HCT116 (cell line): ENCODE data around the gene IGDCC3. TPM values are rescaled to one million over a fixed set of nuclear protein-coding genes. Genes with fewer than 3 reads are reported as not detected.

Source experiments
- ATAC-seq: fragments of 200-7000 bp; cut with Tn5 transposase; 2 replicates; pipeline ENCODE4 v1.9.1; 2020; ENCODE audit warnings: mild to moderate bottlenecking, moderate library complexity
- BruUV-seq: library from RNA; stranded (reverse); fragments of 400-500 nt; replicated peaks from 2 replicates; lab custom pipeline; 2021; lab: Mats Ljungman, UMichigan
- CTCF ChIA-PET: fragments of 300-600 bp; sonication (Branson Sonifier 250); formaldehyde crosslinking; loops from one replicate; lab custom pipeline; 2021; ENCODE audit warnings: antibody characterized with exemption; lab: Charles Lee
- POLR2A ChIA-PET: fragments of 300-600, 350-600 bp; sonication (Branson Sonifier 250); formaldehyde crosslinking; loops from one replicate; lab custom pipeline; 2021; ENCODE audit warnings: antibody characterized with exemption; lab: Charles Lee
- RAD21 ChIA-PET, 2 experiments: fragments of 300-600 bp; sonication (Branson Sonifier 250); formaldehyde crosslinking; loops; one replicate each; lab custom pipeline; 2023; ENCODE audit warnings: low total read pairs in 2 of 2; ENCODE audit not compliant: uncharacterized antibody in 2 of 2, unreplicated experiment in 2 of 2, low non-redundant PET in 1 of 2; lab: Charles Lee
- DNase-seq: peaks from one replicate; pipeline ENCODE4 v3.0.0-alpha.2; 2010; ENCODE audit warnings: low read depth, low spot score
- H2AFZ ChIP-seq: fragments of 200-600 bp; shearing (Covaris generic), sonication (generic); 2 replicates; pipeline ENCODE4 v1.6.1; 2017; ENCODE audit warnings: low read depth, mixed run types, mixed read lengths, antibody characterized with exemption, low read length; ENCODE audit not compliant: poor library complexity, severe bottlenecking
- H3K27ac ChIP-seq: 2 replicates; pipeline ENCODE4 v1.5.1; 2012; ENCODE audit warnings: low read depth, low read length
- H3K27me3 ChIP-seq: fragments of 200-600 bp; sonication (generic); 2 replicates; pipeline ENCODE4 v1.6.1; 2016; ENCODE audit warnings: mixed run types, low read length, mixed read lengths; ENCODE audit not compliant: insufficient read depth
- H3K36me3 ChIP-seq, 2 experiments: fragments of 200-500 bp in 1 of 2; fragments of 200-600 bp in 1 of 2; sonication (Bioruptor generic) in 1 of 2; sonication (generic) in 1 of 2; 2 replicates each; pipeline versions ENCODE4 v1.5.1 to v1.6.1; 2014 to 2016; ENCODE audit warnings: low read length in 2 of 2, inconsistent platforms in 1 of 2, mixed read lengths in 1 of 2, mixed run types in 1 of 2; ENCODE audit not compliant: insufficient read depth in 2 of 2, control insufficient read depth in 1 of 2
- H3K4me1 ChIP-seq, 2 experiments: fragments of 200-600 bp in 1 of 2; sonication (generic) in 1 of 2; 2 replicates each; pipeline versions ENCODE4 v1.5.1 to v1.6.1; 2012 to 2017; ENCODE audit warnings: low read length in 2 of 2, inconsistent platforms in 1 of 2, mild to moderate bottlenecking in 1 of 2, mixed read lengths in 1 of 2, mixed run types in 1 of 2, moderate library complexity in 1 of 2; ENCODE audit not compliant: insufficient read depth in 2 of 2, control insufficient read depth in 1 of 2
- H3K4me2 ChIP-seq: fragments of 200-600 bp; sonication (generic); 2 replicates; pipeline ENCODE4 v1.6.1; 2017; ENCODE audit warnings: mixed run types, low read length, mixed read lengths
- H3K4me3 ChIP-seq, 2 experiments: fragments of 200-600 bp in 1 of 2; sonication (generic) in 1 of 2; replicated peaks in 1 of 2; 2 replicates each; pipeline ENCODE4 v1.5.1; 2011 to 2016; ENCODE audit warnings: low read length in 2 of 2, control low read depth in 1 of 2, low read depth in 1 of 2, mild to moderate bottlenecking in 1 of 2, mixed read lengths in 1 of 2, mixed run types in 1 of 2
- H3K79me2 ChIP-seq: fragments of 200-600 bp; sonication (generic); 2 replicates; pipeline ENCODE4 v1.6.1; 2017; ENCODE audit warnings: mild to moderate bottlenecking, mixed run types, low read length, moderate library complexity, mixed read lengths; ENCODE audit not compliant: insufficient read depth
- H3K9ac ChIP-seq: fragments of 200-600 bp; sonication (generic); 2 replicates; pipeline ENCODE4 v1.6.1; 2016; ENCODE audit warnings: low read length, mixed read lengths
- H3K9me2 ChIP-seq: fragments of 200-600 bp; sonication (generic), shearing (Covaris generic); 2 replicates; pipeline ENCODE4 v1.6.1; 2017; ENCODE audit warnings: mixed run types, mild to moderate bottlenecking, moderate library complexity; ENCODE audit not compliant: insufficient read depth
- H3K9me3 ChIP-seq, 2 experiments: fragments of 200-500 bp in 1 of 2; fragments of 200-600 bp in 1 of 2; sonication (Bioruptor generic) in 1 of 2; sonication (generic) in 1 of 2; 2 replicates each; pipeline ENCODE4 v1.6.1; 2014 to 2017; ENCODE audit warnings: low read length in 2 of 2, mixed read lengths in 2 of 2, inconsistent platforms in 1 of 2, low read depth in 1 of 2, mild to moderate bottlenecking in 1 of 2, mixed run types in 1 of 2, moderate library complexity in 1 of 2; ENCODE audit not compliant: control insufficient read depth in 1 of 2, insufficient read depth in 1 of 2
- H4K20me1 ChIP-seq: fragments of 200-600 bp; sonication (generic), shearing (Covaris generic); 2 replicates; pipeline ENCODE4 v1.6.1; 2017; ENCODE audit warnings: mixed run types, mild to moderate bottlenecking, moderate library complexity; ENCODE audit not compliant: insufficient read depth
- ATF3 ChIP-seq: IDR thresholded peaks from 2 replicates; pipeline ENCODE4 v1.6.1; 2012
- CBX3 ChIP-seq: IDR thresholded peaks from 2 replicates; pipeline ENCODE4 v1.6.1; 2012; ENCODE audit warnings: low read depth
- CEBPB ChIP-seq: IDR thresholded peaks from 2 replicates; pipeline ENCODE4 v1.6.1; 2012; ENCODE audit warnings: low read depth
- CTCF ChIP-seq, 3 experiments: fragments of 200-600 bp in 1 of 3; sonication (generic) in 1 of 3; IDR thresholded peaks in 2 of 3; conservative IDR thresholded peaks in 1 of 3; 2 replicates each; pipeline ENCODE4 v1.5.1; 2012 to 2017; ENCODE audit warnings: low read depth in 2 of 3, low read length in 2 of 3, antibody characterized with exemption in 1 of 3, borderline replicate concordance in 1 of 3, control low read depth in 1 of 3, mild to moderate bottlenecking in 1 of 3, mixed read lengths in 1 of 3, mixed run types in 1 of 3, moderate library complexity in 1 of 3; ENCODE audit not compliant: insufficient read depth in 1 of 3
- EGR1 ChIP-seq: IDR thresholded peaks from 2 replicates; pipeline ENCODE4 v1.6.1; 2012; ENCODE audit warnings: low read depth
- ELF1 ChIP-seq: IDR thresholded peaks from 2 replicates; pipeline ENCODE4 v1.6.1; 2012; ENCODE audit warnings: low read depth, borderline replicate concordance
- EZH2 ChIP-seq: fragments of 200-600 bp; sonication (generic); IDR thresholded peaks from 2 replicates; pipeline ENCODE4 v1.6.1; 2017; ENCODE audit warnings: antibody characterized with exemption, mixed run types
- EZH2phosphoT487 ChIP-seq: fragments of 200-600 bp; IDR thresholded peaks from 2 replicates; pipeline ENCODE4 v1.6.1; 2018; ENCODE audit warnings: antibody characterized with exemption, borderline replicate concordance
- POLR2A ChIP-seq: IDR thresholded peaks from 2 replicates; pipeline ENCODE4 v1.7.0; 2011; ENCODE audit warnings: borderline replicate concordance; ENCODE audit not compliant: insufficient read depth, insufficient read length; ENCODE audit errors: extremely low read depth
- RAD21 ChIP-seq: IDR thresholded peaks from 2 replicates; pipeline ENCODE4 v1.6.1; 2012; ENCODE audit warnings: low read depth, mild to moderate bottlenecking
- SIN3A ChIP-seq: IDR thresholded peaks from 2 replicates; pipeline ENCODE4 v1.6.1; 2012; ENCODE audit warnings: low read depth
- SRF ChIP-seq: IDR thresholded peaks from 2 replicates; pipeline ENCODE4 v1.6.1; 2012; ENCODE audit warnings: low read depth
- TCF7L2 ChIP-seq: IDR thresholded peaks from 2 replicates; pipeline ENCODE4 v1.7.0; 2011; ENCODE audit warnings: borderline replicate concordance, inconsistent platforms; ENCODE audit not compliant: insufficient read depth, insufficient read length; ENCODE audit errors: extremely low read depth
- ZBTB33 ChIP-seq: IDR thresholded peaks from 2 replicates; pipeline ENCODE4 v1.6.1; 2011; ENCODE audit warnings: mild to moderate bottlenecking, low read length, moderate library complexity; ENCODE audit not compliant: insufficient replicate concordance; ENCODE audit errors: extremely low read depth
- ZFX ChIP-seq: fragments of 450-650 bp; IDR thresholded peaks from 2 replicates; pipeline ENCODE4 v1.6.1; 2017
- ZNF274 ChIP-seq: fragments of 200-500 bp; sonication (Bioruptor generic); IDR thresholded peaks from 2 replicates; pipeline ENCODE4 v1.6.1; 2014; ENCODE audit warnings: mild to moderate bottlenecking, low read depth, low read length, inconsistent platforms
- intact Hi-C: fragments of 100-400 bp; cut with micrococcal nuclease; formaldehyde crosslinking; loops from 2 replicates; pipeline ENCODE4 v1.10.0; 2022
- total RNA-seq: library from RNA; stranded (reverse); gene quantifications from one replicate; pipeline ENCODE4 v1.2.1, GENCODE V29; 2021; ENCODE audit not compliant: unreplicated experiment

IGDCC3 gene
- total RNA-seq, 1 experiment from 2014 or later: 0.44 TPM

GRCh38 chr15:65374334-65374733 is 3.5 kb downstream of the IGDCC3 start:
- H4K20me1 ChIP-seq: no peaks in the 10 kb centered on the region
- no peak overlapping the region for H3K9ac ChIP-seq
- H3K27ac ChIP-seq: no peak overlapping the region
- H3K27me3 ChIP-seq: peaks cover 5% of the 10 kb centered on the region; the same call in 1 of the 2 replicates
- CTCF ChIA-PET: interaction anchor here (1.5 kb wide), 1 partner anchor 10 kb away, joined by 5 read pairs; no protein-coding TSS in a partner anchor
- ATAC-seq (no peak), DNase-seq (no peak)
- H3K9me2 ChIP-seq: no peaks in the 10 kb centered on the region
- H3K4me3 ChIP-seq: no peak overlapping the region
- H2AFZ ChIP-seq: no peak overlapping the region
- no peaks in the 10 kb centered on the region for H3K36me3 ChIP-seq
- H3K79me2 ChIP-seq: no peaks in the 10 kb centered on the region
- no peaks in the 10 kb centered on the region for H3K9me3 ChIP-seq
- TF ChIP-seq EGR1 (no peak), CTCF (IDR thresholded peaks at IDR 0.05 in 2 of 3, conservative IDR thresholded peaks at IDR 0.05 in 1 of 3; ENCODE audit: borderline replicate concordance in 1 of 3, insufficient read depth in 1 of 3, low read depth in 2 of 3, low read length in 2 of 3) (no peak), SRF (no peak), CEBPB (no peak), EZH2phosphoT487 (no peak), ATF3 (no peak)
- TF ChIP-seq, all 23 proteins: peak for 0
- RAD21 ChIA-PET: no interaction called here
- peaks cover 0 to 5% of the 10 kb centered on the region in 2 experiments; a peak in 1 of 4 replicates for H3K4me1 ChIP-seq
- BruUV-seq: no TSS peak
- POLR2A ChIA-PET: no interaction called here
- intact Hi-C loops: no loop called here
- H3K4me2 ChIP-seq: no peak overlapping the region

GRCh38 chr15:65373163-65373651 is 4.6 kb downstream of the IGDCC3 start:
- H3K79me2 ChIP-seq: no peaks in the 10 kb centered on the region
- DNase-seq (no peak), ATAC-seq (no peak)
- H3K4me1 ChIP-seq: peaks cover 0 to 5% of the 10 kb centered on the region in 2 experiments; a peak in 1 of 4 replicates
- H3K9me2 ChIP-seq: no peaks in the 10 kb centered on the region
- BruUV-seq: no TSS peak
- intact Hi-C loops: no loop called here
- no peak overlapping the region for H2AFZ ChIP-seq
- H3K9me3 ChIP-seq: no peaks in the 10 kb centered on the region
- ChIA-PET POLR2A (no interaction called here), RAD21 (no interaction called here), CTCF (no interaction called here)
- H4K20me1 ChIP-seq: no peaks in the 10 kb centered on the region
- H3K9ac ChIP-seq: no peak overlapping the region
- H3K4me3 ChIP-seq: no peak overlapping the region
- H3K27ac ChIP-seq: no peak overlapping the region
- no peaks in the 10 kb centered on the region for H3K36me3 ChIP-seq
- peaks cover 5% of the 10 kb centered on the region; the same call in 1 of the 2 replicates for H3K27me3 ChIP-seq
- H3K4me2 ChIP-seq: no peak overlapping the region
- TF ChIP-seq ATF3 (no peak), RAD21 (no peak), EZH2phosphoT487 (no peak), ELF1 (no peak), SIN3A (no peak), CBX3 (no peak), ZFX (no peak), ZBTB33 (no peak), TCF7L2 (no peak), SRF (no peak), EZH2 (no peak), POLR2A (no peak), ZNF274 (no peak)
